IMR-90 (cell line): ENCODE data around the gene SOBP. TPM values are rescaled to one million over a fixed set of nuclear protein-coding genes. Genes with fewer than 3 reads are reported as not detected.

Source experiments
- ATAC-seq: fragments of 200-7000 bp; cut with Tn5 transposase; 2 replicates; pipeline ENCODE4 v1.9.1; 2020; ENCODE audit warnings: low read depth, mild to moderate bottlenecking, moderate library complexity
- BruUV-seq: library from RNA; stranded (reverse); fragments of 400-500 nt; replicated peaks from 2 replicates; lab custom pipeline; 2021; lab: Mats Ljungman, UMichigan
- CTCF ChIA-PET: fragments of 300-600 bp; formaldehyde crosslinking; extraction: SDS; loops from one replicate; lab custom pipeline; 2021; ENCODE audit warnings: antibody characterized with exemption; lab: Yijun Ruan, JAX
- POLR2A ChIA-PET: fragments of 300-600 bp; sonication (Branson Sonifier 250); formaldehyde crosslinking; loops from one replicate; lab custom pipeline; 2022; ENCODE audit warnings: antibody characterized with exemption; ENCODE audit not compliant: unreplicated experiment; lab: Charles Lee
- DNase-seq: peaks from one replicate; pipeline ENCODE4 v3.0.0; 2013
- H2AFZ ChIP-seq: replicated peaks from 2 replicates; pipeline ENCODE3; 2013; ENCODE audit warnings: low read length, mild to moderate bottlenecking; ENCODE audit not compliant: poor library complexity
- H2AK5ac ChIP-seq: 2 replicates; pipeline ENCODE4 v1.6.1; 2013; ENCODE audit warnings: low read depth, low read length, inconsistent platforms
- H2AK9ac ChIP-seq: replicated peaks from 2 replicates; pipeline ENCODE3; 2013; ENCODE audit warnings: mild to moderate bottlenecking, low read depth, low read length, moderate library complexity; ENCODE audit not compliant: poor library complexity
- H2BK120ac ChIP-seq: 2 replicates; pipeline ENCODE4 v1.6.1; 2013; ENCODE audit warnings: low read depth, low read length, inconsistent platforms
- H2BK15ac ChIP-seq: 3 replicates; pipeline ENCODE4 v1.6.1; 2013; ENCODE audit warnings: low read depth, low read length, inconsistent platforms
- H2BK20ac ChIP-seq: 2 replicates; pipeline ENCODE4 v1.6.1; 2013; ENCODE audit warnings: low read depth, mild to moderate bottlenecking, inconsistent platforms, low read length, moderate library complexity
- H2BK5ac ChIP-seq: 2 replicates; pipeline ENCODE4 v1.6.1; 2013; ENCODE audit warnings: mild to moderate bottlenecking, low read depth, low read length, inconsistent platforms; ENCODE audit not compliant: poor library complexity, severe bottlenecking
- H3K14ac ChIP-seq: replicated peaks from 2 replicates; pipeline ENCODE4 v1.6.1; 2013; ENCODE audit warnings: low read depth, low read length, inconsistent platforms
- H3K18ac ChIP-seq: 2 replicates; pipeline ENCODE4 v1.6.1; 2013; ENCODE audit warnings: low read depth, low read length, control low read depth
- H3K23ac ChIP-seq: 2 replicates; pipeline ENCODE4 v1.6.1; 2013; ENCODE audit warnings: low read depth, low read length, inconsistent platforms
- H3K27ac ChIP-seq: 2 replicates; pipeline ENCODE4 v1.5.1; 2013; ENCODE audit warnings: mild to moderate bottlenecking, control low read depth, low read length; ENCODE audit not compliant: insufficient read depth
- H3K27me3 ChIP-seq: 2 replicates; pipeline ENCODE4 v1.6.1; 2013; ENCODE audit warnings: low read length; ENCODE audit not compliant: control insufficient read depth, insufficient read depth
- H3K36me3 ChIP-seq: 2 replicates; pipeline ENCODE4 v1.6.1; 2013; ENCODE audit warnings: low read length, mixed read lengths; ENCODE audit not compliant: control insufficient read depth, insufficient read depth
- H3K4ac ChIP-seq: 2 replicates; pipeline ENCODE4 v1.6.1; 2013; ENCODE audit warnings: low read depth, low read length, inconsistent platforms
- H3K4me1 ChIP-seq: 2 replicates; pipeline ENCODE4 v1.6.1; 2013; ENCODE audit warnings: low read length, mixed read lengths; ENCODE audit not compliant: control insufficient read depth, insufficient read depth
- H3K4me2 ChIP-seq: 2 replicates; pipeline ENCODE4 v1.6.1; 2013; ENCODE audit warnings: low read depth, mild to moderate bottlenecking, control low read depth, low read length, moderate library complexity
- H3K4me3 ChIP-seq: 2 replicates; pipeline ENCODE4 v1.5.1; 2013; ENCODE audit warnings: low read depth, mild to moderate bottlenecking, control low read depth, low read length, moderate library complexity; ENCODE audit not compliant: insufficient read depth
- H3K56ac ChIP-seq: 2 replicates; pipeline ENCODE4 v1.6.1; 2013; ENCODE audit warnings: low read length, inconsistent platforms; ENCODE audit not compliant: insufficient read depth; ENCODE audit errors: extremely low read depth
- H3K79me1 ChIP-seq, 2 experiments: 2 replicates each; pipeline ENCODE4 v1.6.1; 2013; ENCODE audit warnings: low read length in 2 of 2, inconsistent platforms in 1 of 2, low read depth in 1 of 2
- H3K9ac ChIP-seq: 2 replicates; pipeline ENCODE4 v1.6.1; 2013; ENCODE audit warnings: low read depth, low read length, control low read depth
- H3K9me1 ChIP-seq: 2 replicates; pipeline ENCODE4 v1.6.1; 2013; ENCODE audit warnings: low read length, inconsistent platforms; ENCODE audit not compliant: insufficient read depth
- H3K9me3 ChIP-seq: 2 replicates; pipeline ENCODE4 v1.6.1; 2013; ENCODE audit warnings: low read length; ENCODE audit not compliant: control insufficient read depth, insufficient read depth
- H4K20me1 ChIP-seq: 2 replicates; pipeline ENCODE4 v1.6.1; 2013; ENCODE audit warnings: low read length, inconsistent platforms; ENCODE audit not compliant: insufficient read depth
- H4K5ac ChIP-seq: 2 replicates; pipeline ENCODE4 v1.6.1; 2013; ENCODE audit warnings: mild to moderate bottlenecking, low read depth, low read length, control low read depth
- H4K8ac ChIP-seq, 2 experiments: 2 replicates each; pipeline ENCODE4 v1.6.1; 2013; ENCODE audit warnings: low read depth in 2 of 2, low read length in 2 of 2, control low read depth in 1 of 2, inconsistent platforms in 1 of 2
- H4K91ac ChIP-seq: 2 replicates; pipeline ENCODE4 v1.6.1; 2013; ENCODE audit warnings: low read depth, low read length, inconsistent platforms; ENCODE audit not compliant: insufficient read depth
- BHLHE40 ChIP-seq: fragments of 150-350 bp; IDR thresholded peaks from 2 replicates; pipeline ENCODE4 v1.6.1; 2016; ENCODE audit warnings: mild to moderate bottlenecking, low read depth, low read length
- ELK1 ChIP-seq: fragments of 150-350 bp; IDR thresholded peaks from 2 replicates; pipeline ENCODE4 v1.6.1; 2016; ENCODE audit warnings: low read depth, mild to moderate bottlenecking, low read length, moderate library complexity, borderline replicate concordance
- FOS ChIP-seq: fragments of 150-350 bp; IDR thresholded peaks from 2 replicates; pipeline ENCODE4 v1.6.1; 2016; ENCODE audit warnings: low read depth, low read length
- MAZ ChIP-seq: IDR thresholded peaks from 2 replicates; pipeline ENCODE4 v1.6.1; 2012; ENCODE audit warnings: low read depth, mild to moderate bottlenecking, low read length, improper control_type of control experiment, moderate library complexity, borderline replicate concordance
- MXI1 ChIP-seq: IDR thresholded peaks from 2 replicates; pipeline ENCODE4 v1.6.1; 2012; ENCODE audit warnings: low read depth, mild to moderate bottlenecking, low read length, moderate library complexity, borderline replicate concordance
- NFE2L2 ChIP-seq: fragments of 150-350 bp; IDR thresholded peaks from 2 replicates; pipeline ENCODE4 v1.6.1; 2016; ENCODE audit warnings: low read depth, mild to moderate bottlenecking, low read length
- RAD21 ChIP-seq: IDR thresholded peaks from 2 replicates; pipeline ENCODE4 v1.6.1; 2012; ENCODE audit warnings: low read length, improper control_type of control experiment
- RCOR1 ChIP-seq: IDR thresholded peaks from 2 replicates; pipeline ENCODE4 v1.6.1; 2012; ENCODE audit warnings: mild to moderate bottlenecking, low read length, improper control_type of control experiment; ENCODE audit not compliant: insufficient replicate concordance
- RFX5 ChIP-seq: IDR thresholded peaks from 2 replicates; pipeline ENCODE4 v1.8.0; 2012; ENCODE audit warnings: low read depth, mild to moderate bottlenecking, low read length, moderate library complexity
- WGBS, 2 experiments: methylation state at CpG; one replicate each; pipeline versions ENCODE4 v1.1.5 to v1.1.7; 2013; ENCODE audit warnings: missing lambda C conversion rate in 2 of 2; ENCODE audit not compliant: insufficient read length in 1 of 2; ENCODE audit errors: extremely low coverage in 2 of 2; 5-methylcytosine and 5-hydroxymethylcytosine counted together
- dilution Hi-C: fragments of 300-500 bp; cut with HindIII; formaldehyde crosslinking; loops from one replicate; pipeline ENCODE4 v1.14.3; 2018; ENCODE audit warnings: low sequenced_read_pairs; ENCODE audit not compliant: unreplicated experiment
- in situ Hi-C: fragments of 300-500 bp; cut with MboI; formaldehyde crosslinking; loops from 3 replicates; pipeline ENCODE4 v1.14.3; 2019; ENCODE audit warnings: low sequenced_read_pairs, inconsistent platforms, mixed read lengths
- intact Hi-C: fragments of 100-400 bp; cut with micrococcal nuclease; formaldehyde crosslinking; loops from 2 replicates; pipeline ENCODE4 v1.10.0; 2022
- polyA plus RNA-seq, 3 experiments: library from polyadenylated mRNA; depleted of rRNA; stranded (reverse); fragments of >200 nt; gene quantifications; 2 replicates each; pipeline ENCODE4 v1.2.3, GENCODE V29; 2012; ENCODE audit warnings: low replicate concordance in 1 of 3
- total RNA-seq: library from RNA; depleted of rRNA; stranded (reverse); fragments of >200 nt; gene quantifications from 2 replicates; pipeline ENCODE4 v1.2.3, GENCODE V29; 2012

The SOBP gene
- total and polyA plus RNA-seq, 2 of the 4 experiments (the other 2 are of a cell fraction) = 0.60 to 0.72 TPM

- in situ Hi-C loops = no loop called here
- no peak overlapping the region for H3K4me2 ChIP-seq
Observed at GRCh38 chr6:107661291-107661690, 171.4 kb downstream of the SOBP start.

More at GRCh38 chr6:107661291-107661690, 171.4 kb downstream of the SOBP start:
- TF ChIP-seq RAD21 (no peak), FOS (no peak), ELK1 (no peak), NFE2L2 (no peak), RCOR1 (no peak), MXI1 (no peak), BHLHE40 (no peak), MAZ (no peak), RFX5 (no peak)
- Histone ChIP-seq H2BK15ac (no peak overlapping the region), H3K9ac (no peak overlapping the region), H2AK5ac (no peak overlapping the region), H3K56ac (no peak overlapping the region), H4K8ac (no peak overlapping the region), H3K9me1 (peaks cover 17% of the 10 kb centered on the region), H3K36me3 (no peaks in the 10 kb centered on the region), H4K91ac (no peak overlapping the region), H3K27ac (no peak overlapping the region), H3K4me1 (peaks cover 30% of the 10 kb centered on the region), H2BK20ac (no peak overlapping the region), H3K79me1 (peaks cover 0 to 2% of the 10 kb centered on the region in 2 experiments; a peak in 1 of 4 replicates), H3K18ac (no peak overlapping the region), H3K9me3 (no peaks in the 10 kb centered on the region), H4K5ac (no peak overlapping the region), H2AFZ (no peak overlapping the region), H3K4ac (no peak overlapping the region), H2AK9ac (no peak overlapping the region), H2BK5ac (no peak overlapping the region), H3K4me3 (no peak overlapping the region), H3K27me3 (no peaks in the 10 kb centered on the region), H2BK120ac (no peak overlapping the region), H4K20me1 (peaks cover 6% of the 10 kb centered on the region; the same call in 1 of the 2 replicates), H3K14ac (no peak overlapping the region), H3K23ac (no peak overlapping the region)
- ChIA-PET CTCF (no interaction called here), POLR2A (no interaction called here)
- DNase-seq = no peak
- no CpG with 5 or more reads among the region's 7 CpGs for WGBS, 2 experiments
- intact Hi-C loops = no loop called here
- no TSS peak for BruUV-seq
- dilution Hi-C loops = no loop called here
- no peak for ATAC-seq
